Duodenal mucosa (tissue), 2 donors: ENCODE data around the gene SGIP1.

Experiments
- H3K27ac ChIP-seq: one replicate; pipeline ENCODE4 v1.7.0; 2013; ENCODE audit warnings: low read depth, low read length
- H3K27me3 ChIP-seq, 2 donors: one replicate each; pipeline ENCODE4 v1.7.0; 2013; ENCODE audit warnings: low read length in 2 of 2, control low read depth in 1 of 2; ENCODE audit not compliant: insufficient read depth in 2 of 2, control insufficient read depth in 1 of 2
- H3K36me3 ChIP-seq, 2 donors: one replicate each; pipeline ENCODE4 v1.7.0; 2013; ENCODE audit warnings: low read length in 2 of 2, control low read depth in 1 of 2; ENCODE audit not compliant: insufficient read depth in 2 of 2, control insufficient read depth in 1 of 2
- H3K4me1 ChIP-seq, 2 donors: one replicate each; pipeline ENCODE4 v1.7.0; 2013; ENCODE audit warnings: low read length in 2 of 2, control low read depth in 1 of 2; ENCODE audit not compliant: insufficient read depth in 2 of 2, control insufficient read depth in 1 of 2
- H3K4me3 ChIP-seq, 2 donors: one replicate each; pipeline ENCODE4 v1.7.0; 2013; ENCODE audit warnings: low read length in 2 of 2, low read depth in 1 of 2
- H3K9ac ChIP-seq, 2 donors: one replicate each; pipeline ENCODE4 v1.7.0; 2013; ENCODE audit warnings: low read length in 2 of 2, low read depth in 1 of 2
- H3K9me3 ChIP-seq, 2 donors: one replicate each; pipeline ENCODE4 v1.7.0; 2013; ENCODE audit warnings: low read length in 2 of 2, control low read depth in 1 of 2; ENCODE audit not compliant: control insufficient read depth in 1 of 2

SGIP1 gene

DNA sequence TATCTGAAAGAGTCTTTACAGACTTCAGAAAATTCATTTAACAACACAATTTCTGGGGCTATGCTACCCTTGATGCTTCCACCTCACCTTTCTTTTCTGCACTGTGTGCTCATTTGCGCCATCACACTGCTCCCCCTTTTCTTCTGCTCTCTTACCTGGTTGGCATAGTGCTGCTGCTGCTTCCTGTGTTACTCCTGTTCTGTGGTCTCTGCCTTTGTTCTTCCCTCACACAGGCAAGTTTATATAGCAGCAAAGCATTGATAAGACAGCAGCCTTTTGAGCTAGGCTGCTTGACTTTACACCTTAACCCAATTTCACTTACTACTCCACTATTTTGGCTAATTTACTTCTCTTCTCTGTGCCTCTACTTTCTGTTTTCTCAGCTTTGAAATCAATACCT, 18.3 kb downstream of the SGIP1 start:
- Histone ChIP-seq H3K4me1 (peaks cover 0 to 6% of the 10 kb centered on the region in 2 donors), H3K9ac (no peak overlapping the region), H3K36me3 (no peaks in the 10 kb centered on the region), H3K27me3 (no peaks in the 10 kb centered on the region), H3K27ac (no peak overlapping the region), H3K9me3 (no peaks in the 10 kb centered on the region), H3K4me3 (no peak overlapping the region)

GRCh38 chr1:66552829-66553228, 18.9 kb downstream of the SGIP1 start:
- no peaks in the 10 kb centered on the region for H3K9me3 ChIP-seq
- peaks cover 0 to 6% of the 10 kb centered on the region in 2 donors for H3K4me1 ChIP-seq
- H3K36me3 ChIP-seq = no peaks in the 10 kb centered on the region
- no peak overlapping the region for H3K9ac ChIP-seq
- no peak overlapping the region for H3K27ac ChIP-seq
- no peak overlapping the region for H3K4me3 ChIP-seq
- no peaks in the 10 kb centered on the region for H3K27me3 ChIP-seq

DNA sequence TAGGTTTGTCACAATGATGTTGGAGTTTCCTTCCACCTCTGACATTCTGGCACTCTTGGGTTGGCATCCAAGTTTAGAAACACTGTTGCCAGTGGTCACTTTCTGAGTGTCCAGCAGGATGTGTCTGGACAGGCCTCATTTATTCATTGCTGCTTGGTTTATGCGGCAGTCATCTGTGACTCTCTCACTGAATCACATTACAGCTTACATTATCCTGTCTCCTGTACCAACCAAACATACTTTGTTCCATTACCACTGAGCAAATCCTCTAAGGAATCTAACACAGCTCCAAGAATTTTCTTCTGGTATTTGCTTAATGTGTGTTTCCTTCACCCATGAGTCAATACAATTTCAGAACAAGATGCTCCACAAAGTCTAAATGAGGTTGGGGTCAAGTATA, 19.9 kb downstream of the SGIP1 start:
- H3K9me3 ChIP-seq = no peaks in the 10 kb centered on the region
- H3K9ac ChIP-seq = no peak overlapping the region

DNA sequence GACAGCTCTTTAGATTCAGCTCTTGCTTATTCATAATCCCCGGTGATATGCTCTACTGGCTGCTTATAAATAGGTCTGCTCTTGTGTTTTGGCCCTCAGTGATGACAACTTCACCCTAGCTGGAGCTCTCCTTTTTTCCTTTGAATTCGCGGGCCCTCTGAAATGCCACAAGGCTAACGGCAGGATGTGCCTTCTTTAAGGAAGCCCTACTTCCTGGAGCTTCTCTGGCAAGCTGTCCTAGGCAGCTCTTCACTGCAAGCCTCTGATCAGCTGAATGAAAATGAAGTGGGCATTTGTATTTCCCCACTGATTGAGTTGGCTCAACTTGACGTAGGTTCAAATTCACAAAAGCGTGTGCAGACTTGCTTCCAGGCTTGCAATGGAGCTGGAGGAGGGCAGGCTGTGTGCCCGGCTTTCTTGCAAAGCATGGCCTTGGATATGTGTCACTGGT, 22.2 kb downstream of the SGIP1 start:
- Histone ChIP-seq H3K27me3 (no peaks in the 10 kb centered on the region), H3K9ac (no peak overlapping the region), H3K9me3 (no peaks in the 10 kb centered on the region), H3K4me3 (no peak overlapping the region), H3K4me1 (peaks cover 0 to 6% of the 10 kb centered on the region in 2 donors), H3K27ac (no peak overlapping the region), H3K36me3 (no peaks in the 10 kb centered on the region)

More for the DNA sequence above, 19.9 kb downstream of the SGIP1 start:
- no peaks in the 10 kb centered on the region for H3K36me3 ChIP-seq
- H3K4me1 ChIP-seq = peaks cover 0 to 6% of the 10 kb centered on the region in 2 donors
- H3K27ac ChIP-seq = no peak overlapping the region
- no peaks in the 10 kb centered on the region for H3K27me3 ChIP-seq
- no peak overlapping the region for H3K4me3 ChIP-seq

DNA sequence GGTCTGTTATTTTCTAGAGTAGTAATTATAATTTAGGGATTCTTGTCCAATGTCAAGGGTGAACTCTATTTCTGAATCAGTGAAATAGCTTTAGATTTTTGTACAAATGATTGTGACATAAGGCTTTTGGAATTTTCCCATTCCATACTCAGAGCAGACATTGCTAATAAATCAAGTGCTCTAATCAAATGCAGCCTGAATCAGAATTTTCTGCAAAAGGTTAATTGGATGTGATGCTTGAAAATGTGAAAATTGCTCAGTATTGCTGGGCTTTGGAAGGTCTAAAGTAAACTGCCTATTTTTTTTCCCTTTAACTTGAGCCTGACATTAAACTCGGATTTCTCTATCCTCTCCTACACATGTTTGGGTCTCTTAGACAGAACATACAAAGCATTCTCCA, 23.2 kb downstream of the SGIP1 start:
- no peaks in the 10 kb centered on the region for H3K36me3 ChIP-seq
- no peaks in the 10 kb centered on the region for H3K9me3 ChIP-seq
- H3K4me1 ChIP-seq = peaks cover 0 to 6% of the 10 kb centered on the region in 2 donors
- H3K9ac ChIP-seq = no peak overlapping the region
- no peak overlapping the region for H3K4me3 ChIP-seq
- no peak overlapping the region for H3K27ac ChIP-seq
- H3K27me3 ChIP-seq = no peaks in the 10 kb centered on the region

- Histone ChIP-seq H3K27ac (no peak overlapping the region), H3K36me3 (no peaks in the 10 kb centered on the region), H3K9ac (no peak overlapping the region), H3K9me3 (no peaks in the 10 kb centered on the region), H3K27me3 (no peaks in the 10 kb centered on the region), H3K4me3 (no peak overlapping the region), H3K4me1 (no peaks in the 10 kb centered on the region)
These were observed 25.6 kb downstream of the SGIP1 start for GRCh38 chr1:66559517-66559916.

DNA sequence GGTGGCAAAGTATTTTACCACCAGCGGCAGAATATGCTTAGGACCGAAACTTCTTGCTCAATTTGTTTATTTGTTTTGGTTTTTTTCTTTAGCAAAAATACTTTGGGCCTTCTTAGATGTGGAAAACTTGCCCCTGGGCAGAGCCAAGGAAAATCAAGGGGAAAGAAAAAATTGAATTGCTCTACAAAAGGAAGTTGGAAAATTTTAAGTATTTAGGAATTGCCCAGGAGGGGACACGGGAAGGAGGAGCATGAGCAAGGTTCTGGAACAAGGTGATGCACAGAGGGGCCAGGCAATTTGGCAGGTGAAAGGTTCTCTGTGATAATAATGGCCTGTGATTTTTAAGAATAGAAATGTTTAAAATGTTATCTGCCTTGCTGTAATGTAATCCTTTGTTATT, 28.6 kb downstream of the SGIP1 start:
- Histone ChIP-seq H3K27ac (peak overlapping the region; percentile 26), H3K9ac (no peak overlapping the region), H3K4me3 (no peak overlapping the region), H3K9me3 (no peaks in the 10 kb centered on the region), H3K4me1 (no peaks in the 10 kb centered on the region), H3K27me3 (no peaks in the 10 kb centered on the region), H3K36me3 (no peaks in the 10 kb centered on the region)

- Histone ChIP-seq H3K9me3 (no peaks in the 10 kb centered on the region), H3K9ac (peak overlapping the region in 1 of 2 donors; percentile 3), H3K27me3 (no peaks in the 10 kb centered on the region), H3K36me3 (no peaks in the 10 kb centered on the region), H3K4me3 (no peak overlapping the region), H3K27ac (peak overlapping the region; percentile 61), H3K4me1 (no peaks in the 10 kb centered on the region)
These were observed 29.3 kb downstream of the SGIP1 start for GRCh38 chr1:66563094-66563800.

DNA sequence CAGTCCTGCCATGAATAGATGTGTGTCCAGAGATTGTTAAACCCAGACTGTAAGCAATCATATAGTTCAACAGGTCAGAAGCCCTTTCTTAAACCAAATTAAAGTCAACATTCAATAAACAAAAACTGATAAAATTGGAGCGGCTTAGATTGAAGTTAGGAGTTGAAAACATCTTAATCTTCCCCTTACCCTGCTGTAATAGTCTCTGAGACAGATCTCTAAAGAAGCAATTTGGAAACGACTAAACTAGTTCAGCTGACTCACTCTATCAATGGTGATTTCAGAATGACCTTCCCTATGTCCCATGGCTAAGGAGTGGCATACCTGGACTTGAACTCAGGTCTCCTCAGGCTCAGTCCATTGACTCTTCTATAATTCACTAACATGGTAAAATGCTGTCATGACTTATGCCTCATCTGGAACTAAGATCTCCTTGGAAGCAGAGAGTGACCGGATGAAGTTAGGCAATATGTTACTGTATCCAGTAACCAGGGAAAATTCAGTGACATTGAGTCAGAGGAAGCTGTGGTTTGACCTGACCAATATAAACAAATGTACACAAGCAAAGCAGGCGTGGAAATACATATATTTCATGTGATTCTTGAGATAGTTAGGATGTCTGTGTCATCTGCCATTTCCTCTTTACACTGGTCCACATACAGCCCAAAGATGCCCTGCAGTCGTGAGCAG, 30.1 kb downstream of the SGIP1 start:
- Histone ChIP-seq H3K9ac (peak overlapping the region in 1 of 2 donors; percentile 3), H3K36me3 (no peaks in the 10 kb centered on the region), H3K4me3 (no peak overlapping the region), H3K27me3 (no peaks in the 10 kb centered on the region), H3K4me1 (no peaks in the 10 kb centered on the region), H3K27ac (peak overlapping the region; percentile 61), H3K9me3 (no peaks in the 10 kb centered on the region)

- no peak overlapping the region for H3K27ac ChIP-seq
These were observed 36.2 kb downstream of the SGIP1 start for GRCh38 chr1:66570196-66570595.

More at GRCh38 chr1:66570196-66570595, 36.2 kb downstream of the SGIP1 start:
- no peak overlapping the region for H3K4me3 ChIP-seq
- no peak overlapping the region for H3K9ac ChIP-seq
- no peaks in the 10 kb centered on the region for H3K4me1 ChIP-seq
- H3K27me3 ChIP-seq = no peaks in the 10 kb centered on the region
- no peaks in the 10 kb centered on the region for H3K36me3 ChIP-seq
- no peaks in the 10 kb centered on the region for H3K9me3 ChIP-seq
